ENCODE measurements around the gene POLD2. TPM values are rescaled to one million over a fixed set of nuclear protein-coding genes. Genes with fewer than 3 reads are reported as not detected.

Gene POLD2
- total RNA-seq, 1 experiment from 2014 or later: 154 TPM

GRCh38 chr7:44145479-44145968 lies 22.2 kb upstream of the POLD2 start (continued):
- TF ChIP-seq ZSCAN18 (CRISPR knock-in tag; IDR thresholded peaks at IDR 0.05) (no peak), ETV6 (CRISPR knock-in tag; IDR thresholded peaks at IDR 0.05) (peak; percentile 99), OVOL2 (CRISPR knock-in tag; IDR thresholded peaks at IDR 0.05; ENCODE audit: borderline replicate concordance) (no peak), USF1 (CRISPR knock-in tag; IDR thresholded peaks at IDR 0.05) (peak; percentile 88), HMGXB4 (CRISPR knock-in tag; IDR thresholded peaks at IDR 0.05) (peak; percentile 78), FOXJ3 (CRISPR knock-in tag; IDR thresholded peaks at IDR 0.05; ENCODE audit: borderline replicate concordance) (peak; percentile 89), PRRX2 (CRISPR knock-in tag; IDR thresholded peaks at IDR 0.05) (no peak), TEAD4 (CRISPR knock-in tag; IDR thresholded peaks at IDR 0.05) (peak; percentile 98), TP53 (CRISPR knock-in tag; IDR thresholded peaks at IDR 0.05) (peak; percentile 99), AR (CRISPR knock-in tag; IDR thresholded peaks at IDR 0.05) (no peak), STAT6 (CRISPR knock-in tag; conservative IDR thresholded peaks at IDR 0.05; ENCODE audit: low read depth) (0 out of 2 replicates have a peak, but pooled peaks have one; percentile 32), PREB (CRISPR knock-in tag; IDR thresholded peaks at IDR 0.05; ENCODE audit: borderline replicate concordance) (peak; percentile 59; the same call in 1 of the 2 replicates), NFE2L1 (CRISPR knock-in tag; IDR thresholded peaks at IDR 0.05) (peak; percentile 99), GRHL2 (CRISPR knock-in tag; IDR thresholded peaks at IDR 0.05; ENCODE audit: insufficient replicate concordance, severe bottlenecking) (no peak), MXD4 (CRISPR knock-in tag; IDR thresholded peaks at IDR 0.05; ENCODE audit: borderline replicate concordance) (no peak), RORB (CRISPR knock-in tag; IDR thresholded peaks at IDR 0.05) (no peak), ZNF532 (CRISPR knock-in tag; IDR thresholded peaks at IDR 0.05; ENCODE audit: borderline replicate concordance) (no peak), GABPB1 (CRISPR knock-in tag; IDR thresholded peaks at IDR 0.05) (no peak), SOX15 (CRISPR knock-in tag; IDR thresholded peaks at IDR 0.05) (no peak), ZNF121 (CRISPR knock-in tag; IDR thresholded peaks at IDR 0.05) (peak; percentile 79), ZNF425 (CRISPR knock-in tag; conservative IDR thresholded peaks at IDR 0.05) (no peak)

All from WTC11 (cell line).